Gastrocnemius medialis (tissue), 4 donors: Measurements from ENCODE around the gene CPN2.

Experiments
- CTCF ChIP-seq, 5 experiments: fragments of 450-650 bp in 3 of 5; fragments of 200-600 bp in 2 of 5; sonication (generic) in 2 of 5; IDR thresholded peaks in 4 of 5; conservative IDR thresholded peaks in 1 of 5; 1 replicate in 4 of 5; 2 replicates in 1 of 5; pipeline ENCODE4 v1.5.1; 2016 to 2019; ENCODE audit warnings: antibody characterized with exemption in 5 of 5, mild to moderate bottlenecking in 3 of 5, moderate library complexity in 3 of 5
- POLR2A ChIP-seq, 2 donors: fragments of 450-650 bp; IDR thresholded peaks; one replicate each; pipeline ENCODE4 v1.6.1; 2017; ENCODE audit warnings: antibody characterized with exemption in 2 of 2, mild to moderate bottlenecking in 2 of 2, moderate library complexity in 2 of 2

- no peak for TF ChIP-seq CTCF (IDR thresholded peaks at IDR 0.05 in 4 of 5, conservative IDR thresholded peaks at IDR 0.05 in 1 of 5)
- no peak for TF ChIP-seq POLR2A (IDR thresholded peaks at IDR 0.05)
Measured at GRCh38 chr3:194307849-194308248, 43.3 kb downstream of the CPN2 start.
